ENCODE measurements around the gene GCN1. TPM values are rescaled to one million over a fixed set of nuclear protein-coding genes. Genes with fewer than 3 reads are reported as not detected.

GCN1 gene
- total RNA-seq, 2 experiments from 2014 or later: 153 to 160 TPM

- POLR2A ChIA-PET: interaction anchor here (0.6 to 3.2 kb wide), 11 partner anchors 10 to 202 kb away, joined by 3 to 41 read pairs (median 9); partner anchors contain the start of genes BICDL1, RNU4-2 and RPLP0
- CTCF ChIA-PET: interaction anchor here (1.1 to 2.1 kb wide), 3 partner anchors 29 to 103 kb away, joined by 3 to 10 read pairs (median 8); partner anchors contain the start of gene RPLP0
Observed at GRCh38 chr12:120116441-120116791, 78.1 kb downstream of the GCN1 start, which contains the start of gene RAB35. RAB35 (minus strand) TSS chr12:120116753; CDS start chr12:120116650, 103 bp downstream.

- POLR2A ChIA-PET: interaction anchor here (0.6 to 3.2 kb wide), 7 partner anchors 11 to 202 kb away, joined by 3 to 41 read pairs (median 9); partner anchors contain the start of genes BICDL1 and RPLP0
- CTCF ChIA-PET: interaction anchor here (0.6 to 2.1 kb wide), 5 partner anchors 29 to 135 kb away, joined by 3 to 10 read pairs (median 3); partner anchors contain the start of gene BICDL1
Observed at GRCh38 chr12:120115692-120116440, 78.6 kb downstream of the GCN1 start.

DNA sequence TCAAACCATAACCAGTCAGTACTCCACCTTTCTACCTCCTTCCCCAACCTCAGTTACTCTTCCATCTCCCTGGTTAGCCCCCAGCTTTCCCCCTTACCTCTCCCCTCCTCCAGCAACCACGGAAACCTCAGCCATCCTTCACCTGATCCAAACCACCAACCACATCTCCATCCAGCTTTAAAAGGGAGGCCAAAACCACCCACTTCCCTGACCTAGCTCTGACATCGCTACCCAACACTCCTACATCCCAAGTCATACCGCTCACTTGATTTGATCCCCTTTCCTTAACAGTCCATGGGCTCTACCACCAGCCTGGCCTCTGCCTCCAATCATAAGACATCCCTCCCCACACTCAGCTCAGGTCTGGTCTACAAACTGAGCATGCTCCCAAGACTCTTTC is 79.4 kb downstream of the GCN1 start:
- CTCF ChIA-PET: interaction anchor here (0.6 to 1.9 kb wide), 5 partner anchors 10 to 134 kb away, joined by 3 to 6 read pairs (median 3); partner anchors contain the start of gene BICDL1
- POLR2A ChIA-PET: interaction anchor here (0.5 to 3.1 kb wide), 4 partner anchors 31 to 116 kb away, joined by 3 to 25 read pairs (median 4); no protein-coding TSS in a partner anchor

- ChIA-PET CTCF (interaction anchor here (0.8 to 0.9 kb wide), 2 partner anchors 10 to 90 kb away, joined by 3 to 6 read pairs; partner anchors contain the start of gene RPLP0), POLR2A (interaction anchor here (0.7 to 1.3 kb wide), 3 partner anchors 24 to 181 kb away, joined by 3 to 6 read pairs (median 4); partner anchors contain the start of genes RNU4-2 and RPLP0)
Observed at GRCh38 chr12:120110550-120111501, 83.7 kb downstream of the GCN1 start.

- ChIA-PET CTCF (interaction anchor here (0.7 to 1.6 kb wide), 2 partner anchors 8 to 12 kb away, joined by 3 to 8 read pairs; no protein-coding TSS in a partner anchor), POLR2A (interaction anchor here (1.2 kb wide), 1 partner anchor 182 kb away, joined by 4 read pairs; the partner anchor contains the start of gene RNU4-2)
Observed at GRCh38 chr12:120109570-120110267, 84.8 kb downstream of the GCN1 start.

GRCh38 chr12:120106151-120106550 is 88.4 kb downstream of the GCN1 start:
- ChIA-PET POLR2A (no interaction called here), CTCF (no interaction called here)

DNA sequence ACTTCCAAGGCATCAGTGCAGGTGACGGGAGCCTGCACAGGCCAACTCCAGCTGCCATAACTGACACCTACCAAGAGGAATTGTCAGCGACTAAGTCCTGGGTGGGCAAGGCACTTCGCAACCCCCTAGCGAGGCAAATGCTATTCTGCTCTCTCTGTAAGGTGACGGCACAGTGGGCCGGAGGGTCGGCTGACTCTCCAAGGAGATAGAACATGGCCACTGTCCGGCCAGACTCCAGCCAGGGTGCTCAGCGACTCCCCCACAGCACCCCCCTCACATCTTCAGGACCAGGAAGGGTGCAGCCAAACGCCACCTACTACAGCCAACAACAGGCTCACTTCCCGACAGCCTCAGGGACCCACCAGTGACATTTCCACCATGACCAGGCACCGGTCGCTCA is 91.1 kb downstream of the GCN1 start:
- POLR2A ChIA-PET: no interaction called here
- CTCF ChIA-PET: no interaction called here

DNA sequence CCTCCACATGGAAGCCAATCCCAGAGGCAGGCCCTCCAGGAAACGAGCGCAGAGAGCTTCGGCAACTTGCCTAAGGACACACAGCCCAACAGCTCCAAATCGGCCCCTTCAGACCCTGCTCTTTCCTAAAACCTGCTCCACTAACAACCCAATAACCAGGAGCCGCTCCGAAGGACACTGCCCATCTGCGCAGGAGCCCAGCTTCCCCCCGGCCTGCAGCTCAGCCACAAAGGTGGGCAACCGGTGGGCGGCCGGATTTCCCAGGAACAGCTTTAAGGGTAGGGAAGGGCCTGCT is 91.5 kb downstream of the GCN1 start:
- CTCF ChIA-PET: no interaction called here

GRCh38 chr12:120102189-120103043 is 92.1 kb downstream of the GCN1 start:
- CTCF ChIA-PET: no interaction called here
- POLR2A ChIA-PET: no interaction called here

More for the DNA sequence above, 91.5 kb downstream of the GCN1 start:
- POLR2A ChIA-PET: no interaction called here

DNA sequence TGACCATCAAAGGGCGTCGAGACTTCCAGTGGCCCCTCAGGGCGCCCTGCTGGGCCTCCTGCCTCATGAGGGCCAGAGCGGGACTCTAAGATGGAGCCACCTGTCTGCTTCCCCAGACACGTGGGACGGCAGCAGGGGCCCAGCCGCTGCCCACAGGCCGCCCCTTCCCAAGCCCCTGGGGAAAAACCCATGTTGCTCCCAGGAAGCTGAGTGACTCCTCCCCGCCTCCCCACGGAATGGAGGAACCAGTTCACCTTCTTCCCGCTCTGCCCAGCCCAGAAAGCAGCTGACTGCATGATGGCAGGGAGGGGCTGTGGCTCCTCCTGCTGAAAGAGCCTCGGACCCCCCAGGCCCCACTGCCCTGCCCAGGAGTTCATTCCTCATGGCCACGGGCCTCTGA is 92.9 kb downstream of the GCN1 start:
- ChIA-PET POLR2A (no interaction called here), CTCF (no interaction called here)

DNA sequence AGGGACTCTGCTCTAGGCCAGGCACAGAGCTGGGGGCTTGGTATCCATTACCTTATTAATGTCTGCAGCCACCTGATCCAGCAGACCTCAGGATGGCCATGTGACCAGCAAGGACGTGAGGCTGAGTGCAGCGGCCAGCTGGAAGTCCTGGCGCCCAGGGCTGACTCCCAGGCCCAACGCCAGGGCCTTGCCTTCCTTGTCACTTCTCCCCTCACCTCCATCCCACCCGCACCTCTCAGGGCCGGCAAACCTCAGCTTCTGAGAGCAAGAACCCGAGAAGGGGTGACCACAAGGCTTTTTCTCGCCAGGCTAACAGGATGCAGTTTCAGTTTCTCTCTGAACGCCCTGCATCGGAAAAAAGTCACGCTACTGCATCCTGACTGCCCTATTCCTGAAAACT is 93.3 kb downstream of the GCN1 start:
- ChIA-PET CTCF (interaction anchor here (0.9 kb wide), 1 partner anchor 11 kb away, joined by 3 read pairs; no protein-coding TSS in a partner anchor), POLR2A (no interaction called here)

DNA sequence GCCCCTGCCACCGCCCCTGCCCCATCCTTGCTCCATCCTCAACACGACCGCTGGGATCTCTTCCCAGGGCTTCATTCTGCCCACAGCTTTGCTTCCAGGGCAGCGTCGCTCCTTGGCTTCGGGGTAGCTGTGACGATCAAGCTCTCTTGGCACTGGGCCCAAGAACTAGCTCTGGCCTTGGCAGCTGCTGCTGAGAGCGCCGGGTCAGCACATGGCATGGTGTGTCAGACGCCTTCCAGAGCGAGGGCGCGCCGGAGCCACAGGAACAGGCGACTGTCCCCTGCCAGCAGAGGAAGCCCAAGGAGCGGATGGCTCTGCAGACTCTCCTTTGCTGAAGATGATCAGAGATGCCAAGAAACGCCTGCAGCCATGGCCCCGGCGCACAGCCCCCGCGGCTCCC is 93.9 kb downstream of the GCN1 start:
- CTCF ChIA-PET: interaction anchor here (0.9 kb wide), 1 partner anchor 11 kb away, joined by 3 read pairs; no protein-coding TSS in a partner anchor
- POLR2A ChIA-PET: interaction anchor here (1.2 kb wide), 1 partner anchor 11 kb away, joined by 5 read pairs; no protein-coding TSS in a partner anchor

DNA sequence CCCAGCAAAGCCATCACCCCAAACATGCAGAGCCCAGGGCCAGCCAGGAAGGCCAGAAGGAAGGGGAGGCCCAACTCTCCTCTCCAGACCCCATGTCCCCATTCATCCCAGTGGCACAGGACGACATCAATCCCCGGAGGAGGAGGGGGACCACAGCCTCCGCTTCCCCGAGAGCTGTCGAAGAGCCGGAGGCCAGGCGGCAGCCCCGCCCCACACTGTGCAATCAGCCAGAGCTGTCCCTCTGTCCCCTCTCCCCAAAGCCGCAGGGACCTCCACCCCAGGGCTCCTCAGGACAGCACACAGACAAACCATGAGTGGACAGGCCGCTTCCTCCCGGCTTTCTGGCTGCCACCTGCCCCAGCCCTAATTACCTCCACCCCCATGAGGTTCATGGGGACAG is 94.8 kb downstream of the GCN1 start:
- POLR2A ChIA-PET: interaction anchor here (1.2 kb wide), 1 partner anchor 12 kb away, joined by 5 read pairs; no protein-coding TSS in a partner anchor
- CTCF ChIA-PET: no interaction called here

DNA sequence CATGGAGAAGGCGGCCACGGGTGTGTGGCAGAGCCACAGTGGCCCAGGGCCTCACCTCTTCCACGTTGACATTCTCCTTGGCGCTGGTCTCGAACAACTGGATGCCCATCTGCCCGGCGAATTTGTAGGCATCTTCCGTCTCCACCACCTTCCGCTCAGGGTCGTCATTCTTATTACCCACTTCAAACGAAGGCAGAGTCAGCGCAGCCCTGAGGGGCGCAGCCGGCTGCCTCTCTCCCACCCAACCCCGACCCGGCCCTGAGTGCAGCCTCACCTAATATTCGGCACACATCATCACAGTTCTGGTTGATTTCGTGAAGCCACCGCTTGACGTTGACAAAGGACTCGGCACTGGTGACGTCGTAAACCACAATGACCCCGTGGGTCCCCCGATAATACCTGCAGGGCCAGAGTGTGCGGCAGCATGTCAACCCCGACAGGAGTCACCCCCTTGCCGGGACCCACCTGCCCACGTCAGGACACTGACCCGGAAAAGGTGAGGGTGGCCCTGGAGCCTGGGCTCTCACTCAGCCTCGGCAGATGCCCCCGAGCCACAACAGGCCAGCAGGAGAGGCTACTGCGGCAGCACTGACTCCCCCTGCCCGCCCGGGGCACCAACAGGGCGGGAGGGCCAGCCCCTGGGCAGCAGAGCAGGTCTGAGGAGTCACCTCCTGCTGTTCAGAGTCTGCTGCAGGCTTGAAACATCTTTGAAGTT is 95.6 kb downstream of the GCN1 start:
- ChIA-PET POLR2A (no interaction called here), CTCF (no interaction called here)

- POLR2A ChIA-PET: interaction anchor here (0.6 kb wide), 1 partner anchor 16 kb away, joined by 3 read pairs; no protein-coding TSS in a partner anchor
- CTCF ChIA-PET: interaction anchor here (0.6 kb wide), 1 partner anchor 230 kb away, joined by 3 read pairs; no protein-coding TSS in a partner anchor
Observed at GRCh38 chr12:120096671-120097202, 97.8 kb downstream of the GCN1 start.

DNA sequence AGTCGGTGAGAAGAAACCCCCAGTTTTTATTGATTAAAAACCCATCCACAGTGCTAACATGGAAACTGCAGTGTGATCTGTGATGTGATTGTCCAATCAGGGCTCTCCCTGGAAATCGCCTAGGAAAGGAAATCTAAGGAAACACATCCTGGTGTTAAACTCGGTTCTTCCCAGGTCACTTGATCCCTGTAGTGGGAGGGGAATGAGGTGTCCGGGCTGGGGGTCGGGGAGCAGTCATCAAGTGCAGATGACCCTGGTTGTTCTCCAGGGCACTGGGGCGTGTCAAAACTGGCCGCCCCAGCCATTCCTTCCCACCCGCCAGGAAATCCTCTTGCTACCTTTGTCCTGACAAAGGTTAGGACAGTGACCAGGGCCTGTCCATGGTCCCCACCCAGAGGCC is 98.8 kb downstream of the GCN1 start:
- CTCF ChIA-PET: no interaction called here
- POLR2A ChIA-PET: interaction anchor here (0.5 to 0.6 kb wide), 2 partner anchors 15 to 79 kb away, joined by 3 read pairs; no protein-coding TSS in a partner anchor

DNA sequence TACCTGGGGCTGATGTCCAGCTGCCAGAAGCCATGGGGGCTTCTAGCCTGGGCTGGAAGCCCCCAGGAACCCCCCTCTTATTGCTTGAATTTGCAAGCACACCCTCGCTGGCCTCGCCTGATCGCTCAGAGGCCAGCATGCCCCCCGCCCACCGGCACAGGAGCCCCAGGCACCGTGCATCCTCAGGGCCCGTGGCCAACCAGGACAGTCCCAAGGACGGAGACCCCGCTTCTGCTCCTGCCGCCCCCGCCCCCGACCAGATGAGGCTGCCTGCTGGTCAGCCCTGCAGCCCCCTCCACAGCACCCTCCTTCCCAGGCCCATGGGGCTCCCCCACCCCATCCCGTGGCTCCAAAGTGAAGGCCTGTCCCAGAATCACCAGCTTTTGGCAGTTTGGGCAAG is 99.2 kb downstream of the GCN1 start:
- ChIA-PET CTCF (no interaction called here), POLR2A (interaction anchor here (0.5 kb wide), 1 partner anchor 80 kb away, joined by 3 read pairs; no protein-coding TSS in a partner anchor)

All from activated CD8-positive, alpha-beta memory T cell treated with anti-CD3 and anti-CD28 coated beads for 36 hours (primary cell).